ENCODE measurements around the gene TNNT2. TPM values are rescaled to one million over a fixed set of nuclear protein-coding genes. Genes with fewer than 3 reads are reported as not detected.

Gene TNNT2
- total RNA-seq, 2 experiments from 2014 or later, result not detected

DNA sequence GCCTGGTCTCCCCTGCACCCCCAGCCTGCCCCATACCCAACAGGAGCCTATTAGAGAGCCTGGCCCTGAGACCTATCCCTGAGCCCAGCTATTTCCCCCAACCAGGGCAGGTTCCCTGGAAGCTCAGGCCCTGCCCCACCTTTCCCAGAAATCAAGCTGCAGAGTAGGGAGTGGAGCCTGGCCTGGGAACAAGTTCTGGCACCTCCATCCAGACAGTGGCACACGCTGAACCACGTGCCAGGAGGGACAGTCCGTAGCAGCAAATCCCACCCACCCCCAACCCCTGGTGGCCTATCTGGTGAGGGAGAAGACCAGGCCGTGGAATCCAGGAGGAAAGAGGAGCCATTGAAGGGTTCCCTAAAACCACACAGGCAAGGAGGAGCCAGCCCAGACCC is 22.6 kb downstream of the TNNT2 start:
- no TSS peak for BruUV-seq (replicated peaks)
- intact Hi-C loops (cut with micrococcal nuclease; ENCODE audit: unreplicated experiment), result no loop called here
- Histone ChIP-seq H3K36me3 (ENCODE audit: insufficient read depth, low read length) (no peaks in the 10 kb centered on the region), H3K9me3 (ENCODE audit: low read length) (no peaks in the 10 kb centered on the region), H3K9me2 (ENCODE audit: insufficient read depth, low read length) (no peaks in the 10 kb centered on the region), H3K27ac (ENCODE audit: low read depth, low read length, poor library complexity, severe bottlenecking) (no peak overlapping the region), H2AFZ (ENCODE audit: low read length) (no peak overlapping the region), H3K4me3 (ENCODE audit: low read depth, low read length, poor library complexity, severe bottlenecking) (no peak overlapping the region), H3K4me2 (ENCODE audit: low read length) (no peak overlapping the region), H4K20me1 (ENCODE audit: insufficient read depth, low read length) (no peaks in the 10 kb centered on the region), H3K4me1 (ENCODE audit: insufficient read depth, low read length, poor library complexity, severe bottlenecking) (no peaks in the 10 kb centered on the region), H3K79me2 (ENCODE audit: insufficient read depth, low read depth, low read length) (no peaks in the 10 kb centered on the region)
- CTCF ChIA-PET (ENCODE audit: unreplicated experiment), result no interaction called here
- no peak for DNase-seq (ENCODE audit: low spot score)
- POLR2A ChIA-PET, result no interaction called here
- TF ChIP-seq, protein P1, sequence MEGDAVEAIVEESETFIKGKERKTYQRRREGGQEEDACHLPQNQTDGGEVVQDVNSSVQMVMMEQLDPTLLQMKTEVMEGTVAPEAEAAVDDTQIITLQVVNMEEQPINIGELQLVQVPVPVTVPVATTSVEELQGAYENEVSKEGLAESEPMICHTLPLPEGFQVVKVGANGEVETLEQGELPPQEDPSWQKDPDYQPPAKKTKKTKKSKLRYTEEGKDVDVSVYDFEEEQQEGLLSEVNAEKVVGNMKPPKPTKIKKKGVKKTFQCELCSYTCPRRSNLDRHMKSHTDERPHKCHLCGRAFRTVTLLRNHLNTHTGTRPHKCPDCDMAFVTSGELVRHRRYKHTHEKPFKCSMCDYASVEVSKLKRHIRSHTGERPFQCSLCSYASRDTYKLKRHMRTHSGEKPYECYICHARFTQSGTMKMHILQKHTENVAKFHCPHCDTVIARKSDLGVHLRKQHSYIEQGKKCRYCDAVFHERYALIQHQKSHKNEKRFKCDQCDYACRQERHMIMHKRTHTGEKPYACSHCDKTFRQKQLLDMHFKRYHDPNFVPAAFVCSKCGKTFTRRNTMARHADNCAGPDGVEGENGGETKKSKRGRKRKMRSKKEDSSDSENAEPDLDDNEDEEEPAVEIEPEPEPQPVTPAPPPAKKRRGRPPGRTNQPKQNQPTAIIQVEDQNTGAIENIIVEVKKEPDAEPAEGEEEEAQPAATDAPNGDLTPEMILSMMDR (conservative IDR thresholded peaks at IDR 0.05; ENCODE audit: low read length), result no peak
- no peak for TF ChIP-seq EZH2phosphoT487 (IDR thresholded peaks at IDR 0.05; ENCODE audit: borderline replicate concordance, low read depth, low read length)

DNA sequence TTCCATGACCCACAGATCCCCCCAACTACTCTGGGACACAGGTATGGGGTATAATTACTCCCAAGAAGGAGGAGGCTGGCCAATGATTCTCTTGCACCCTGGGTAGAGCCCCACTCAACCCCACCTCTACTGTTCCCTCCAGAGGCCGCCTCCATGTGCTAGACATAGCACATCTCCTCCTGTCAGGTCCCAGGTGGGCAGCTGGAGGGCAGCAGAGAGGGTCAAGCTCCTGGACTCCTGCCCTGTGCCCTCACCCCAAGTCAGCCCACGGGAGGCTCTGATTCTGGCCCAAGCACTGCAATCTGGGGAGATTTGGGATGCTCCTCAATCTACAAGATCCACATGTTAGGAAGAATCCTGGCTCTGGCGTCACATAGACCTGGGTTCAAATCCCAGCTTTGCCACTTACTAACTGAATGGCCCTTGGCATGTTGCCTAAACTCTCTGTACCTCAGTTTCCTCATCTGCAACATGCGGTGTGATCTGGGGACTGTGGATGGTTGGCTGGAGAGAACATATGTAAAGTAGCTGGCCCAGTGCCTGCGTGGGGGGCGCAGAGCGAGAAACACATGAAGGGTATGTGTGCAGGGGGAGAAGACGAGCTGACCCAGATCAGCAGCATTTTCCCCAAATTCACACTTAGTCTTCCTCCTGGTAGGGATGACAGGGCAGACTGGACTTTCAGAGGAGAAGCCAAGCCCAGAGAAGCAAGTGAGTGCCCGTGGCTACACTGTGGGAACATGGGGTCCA is 23.2 kb downstream of the TNNT2 start:
- no peak overlapping the region for H3K4me2 ChIP-seq (ENCODE audit: low read length)
- H4K20me1 ChIP-seq (ENCODE audit: insufficient read depth, low read length), result no peaks in the 10 kb centered on the region
- H3K27ac ChIP-seq (ENCODE audit: low read depth, low read length, poor library complexity, severe bottlenecking), result no peak overlapping the region
- H3K36me3 ChIP-seq (ENCODE audit: insufficient read depth, low read length), result no peaks in the 10 kb centered on the region
- no peak for DNase-seq (ENCODE audit: low spot score)
- no TSS peak for BruUV-seq (replicated peaks)
- H3K4me3 ChIP-seq (ENCODE audit: low read depth, low read length, poor library complexity, severe bottlenecking), result no peak overlapping the region
- POLR2A ChIA-PET, result no interaction called here
- no peak for TF ChIP-seq EZH2phosphoT487 (IDR thresholded peaks at IDR 0.05; ENCODE audit: borderline replicate concordance, low read depth, low read length)
- TF ChIP-seq, protein P1 (conservative IDR thresholded peaks at IDR 0.05; ENCODE audit: low read length), result no peak
- no peaks in the 10 kb centered on the region for H3K9me2 ChIP-seq (ENCODE audit: insufficient read depth, low read length)
- intact Hi-C loops (cut with micrococcal nuclease; ENCODE audit: unreplicated experiment), result no loop called here
- no peak overlapping the region for H2AFZ ChIP-seq (ENCODE audit: low read length)
- H3K4me1 ChIP-seq (ENCODE audit: insufficient read depth, low read length, poor library complexity, severe bottlenecking), result no peaks in the 10 kb centered on the region
- CTCF ChIA-PET (ENCODE audit: unreplicated experiment), result no interaction called here
- no peaks in the 10 kb centered on the region for H3K9me3 ChIP-seq (ENCODE audit: low read length)
- no peaks in the 10 kb centered on the region for H3K79me2 ChIP-seq (ENCODE audit: insufficient read depth, low read depth, low read length)

DNA sequence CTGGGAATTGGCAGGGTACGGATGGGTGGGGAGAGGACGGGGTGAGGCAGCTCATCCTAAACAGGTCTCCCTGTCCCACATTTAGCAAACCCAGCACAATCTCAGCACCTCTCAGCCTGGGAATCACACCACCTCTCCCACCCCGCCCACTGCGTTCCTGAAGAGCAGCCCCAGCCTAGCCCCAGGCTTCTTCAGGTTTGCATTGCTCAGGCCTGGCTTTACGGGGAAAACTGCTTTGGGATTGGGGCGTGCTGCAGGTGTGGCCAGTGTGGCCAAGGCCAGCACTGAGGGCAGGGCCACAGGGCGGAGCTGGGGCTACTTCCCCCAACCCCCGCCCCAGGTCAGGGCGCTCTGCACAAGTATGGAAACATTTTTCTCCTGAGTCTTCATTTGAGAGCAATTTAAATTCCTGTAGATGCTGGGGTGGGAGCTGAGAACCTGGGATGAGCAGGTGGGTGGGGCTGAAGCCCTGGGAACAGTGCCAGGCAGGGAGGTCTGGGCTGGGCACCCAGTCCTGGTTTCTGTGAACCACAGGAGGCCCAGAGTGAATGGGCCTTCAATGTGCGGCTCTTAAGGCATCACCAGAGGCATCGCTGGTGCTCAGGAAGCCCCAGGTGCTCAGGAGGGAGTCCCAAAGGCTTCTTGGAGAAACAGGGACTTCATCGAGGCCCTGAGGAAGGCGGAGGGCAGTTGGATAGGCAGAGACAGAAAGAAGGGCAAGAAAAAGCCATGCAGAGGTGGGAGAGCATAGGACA is 24.1 kb downstream of the TNNT2 start:
- no peak for DNase-seq (ENCODE audit: low spot score)
- Histone ChIP-seq H3K4me2 (ENCODE audit: low read length) (no peak overlapping the region), H3K36me3 (ENCODE audit: insufficient read depth, low read length) (no peaks in the 10 kb centered on the region), H4K20me1 (ENCODE audit: insufficient read depth, low read length) (no peaks in the 10 kb centered on the region), H3K4me1 (ENCODE audit: insufficient read depth, low read length, poor library complexity, severe bottlenecking) (no peaks in the 10 kb centered on the region), H3K9me3 (ENCODE audit: low read length) (no peaks in the 10 kb centered on the region), H3K9me2 (ENCODE audit: insufficient read depth, low read length) (no peaks in the 10 kb centered on the region), H3K27ac (ENCODE audit: low read depth, low read length, poor library complexity, severe bottlenecking) (no peak overlapping the region), H3K79me2 (ENCODE audit: insufficient read depth, low read depth, low read length) (no peaks in the 10 kb centered on the region), H2AFZ (ENCODE audit: low read length) (no peak overlapping the region), H3K4me3 (ENCODE audit: low read depth, low read length, poor library complexity, severe bottlenecking) (no peak overlapping the region)
- CTCF ChIA-PET (ENCODE audit: unreplicated experiment), result no interaction called here
- BruUV-seq (replicated peaks), result no TSS peak
- POLR2A ChIA-PET, result no interaction called here
- intact Hi-C loops (cut with micrococcal nuclease; ENCODE audit: unreplicated experiment), result no loop called here
- TF ChIP-seq, protein P1 (conservative IDR thresholded peaks at IDR 0.05; ENCODE audit: low read length), result no peak
- no peak for TF ChIP-seq EZH2phosphoT487 (IDR thresholded peaks at IDR 0.05; ENCODE audit: borderline replicate concordance, low read depth, low read length)
